Activated CD4-positive, alpha-beta T cell treated with anti-CD3 and anti-CD28 coated beads, Interleukin-2, Interleukin-4, amounts not matched to agents 100 ng/mL and 50 ng/mL, durations not matched to agents 16 hours and 8 hours (primary cell): Measurements from ENCODE around the gene PIEZO2.

Source experiments
- DNase-seq: peaks from one replicate; pipeline ENCODE4 v3.0.0-alpha.2; 2020; ENCODE audit warnings: low spot score

Gene PIEZO2

DNA sequence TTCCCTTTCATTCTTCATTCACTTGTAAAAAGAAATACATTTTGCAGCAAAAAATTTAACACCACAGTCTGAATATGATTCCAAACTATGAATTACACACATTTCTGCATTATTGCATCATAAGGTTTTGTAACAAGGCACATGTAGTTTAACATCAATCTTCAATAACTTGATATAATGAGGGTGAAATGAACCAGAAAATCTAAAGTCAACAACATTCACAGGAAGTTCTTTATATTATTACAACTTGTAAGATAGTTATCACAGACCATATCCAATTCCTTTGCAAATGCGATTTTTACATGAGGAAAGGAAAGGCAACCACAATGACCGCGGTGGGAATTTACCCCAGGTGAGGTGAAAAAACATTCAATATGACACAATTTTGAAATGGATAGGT, 410.2 kb downstream of the PIEZO2 start:
- DNase-seq: no peak

DNA sequence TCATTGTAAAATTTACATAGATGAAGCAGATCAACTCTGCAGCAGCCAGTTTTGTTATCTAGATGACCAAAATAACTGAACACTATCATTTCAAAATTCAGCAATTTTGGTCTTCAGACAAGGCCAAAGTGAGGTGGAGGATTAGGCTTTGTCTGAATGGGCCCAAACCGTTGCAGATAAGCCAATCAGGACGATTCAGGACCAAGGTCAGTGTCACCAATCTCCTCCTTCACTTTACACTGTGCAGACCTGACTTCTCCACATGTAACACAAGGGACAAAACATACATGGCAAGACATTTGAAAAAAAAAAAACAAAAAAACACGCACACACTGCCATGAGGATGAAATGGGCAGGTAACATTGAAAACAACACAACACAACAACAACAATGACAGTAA, 412.4 kb downstream of the PIEZO2 start:
- DNase-seq: no peak

DNA sequence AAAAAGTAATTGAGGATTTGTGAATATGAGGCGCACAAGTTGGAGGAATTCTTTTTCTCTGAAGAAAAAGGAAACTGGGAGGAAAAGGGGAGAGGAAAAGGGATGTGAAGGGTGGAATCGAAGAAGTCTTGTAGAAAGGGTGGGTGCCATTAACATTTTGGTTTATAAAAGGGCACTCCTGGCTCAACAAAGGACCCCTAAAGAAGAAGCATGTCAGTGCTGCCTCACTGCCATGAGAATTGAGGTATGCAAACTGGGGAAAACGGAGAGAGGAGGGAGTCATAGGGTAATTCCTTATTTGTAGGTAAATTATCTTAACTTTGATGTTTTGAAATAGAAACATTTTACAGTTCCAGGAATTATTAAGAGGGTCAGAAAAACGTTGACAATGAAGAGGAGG, 416.4 kb downstream of the PIEZO2 start:
- DNase-seq: no peak

DNA sequence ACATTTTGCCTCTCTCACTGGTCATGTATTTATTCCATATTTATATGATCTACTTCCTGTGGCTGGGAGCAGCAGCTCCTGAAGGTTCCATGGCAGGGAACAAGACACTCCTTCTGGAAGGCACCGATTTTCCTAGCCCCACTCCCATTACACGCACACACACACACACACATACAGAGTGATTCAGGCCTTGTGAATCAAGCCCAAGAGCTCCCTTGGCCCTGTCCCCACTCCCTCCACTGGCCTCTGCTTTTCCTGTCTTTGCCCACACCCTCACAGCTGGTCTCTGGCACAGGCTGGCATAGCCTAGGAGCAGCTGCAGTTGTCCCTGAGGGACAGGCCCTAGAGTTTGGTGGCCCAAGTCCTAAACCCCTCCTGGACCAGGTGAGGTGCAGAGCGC, 421.9 kb downstream of the PIEZO2 start:
- no peak for DNase-seq

DNA sequence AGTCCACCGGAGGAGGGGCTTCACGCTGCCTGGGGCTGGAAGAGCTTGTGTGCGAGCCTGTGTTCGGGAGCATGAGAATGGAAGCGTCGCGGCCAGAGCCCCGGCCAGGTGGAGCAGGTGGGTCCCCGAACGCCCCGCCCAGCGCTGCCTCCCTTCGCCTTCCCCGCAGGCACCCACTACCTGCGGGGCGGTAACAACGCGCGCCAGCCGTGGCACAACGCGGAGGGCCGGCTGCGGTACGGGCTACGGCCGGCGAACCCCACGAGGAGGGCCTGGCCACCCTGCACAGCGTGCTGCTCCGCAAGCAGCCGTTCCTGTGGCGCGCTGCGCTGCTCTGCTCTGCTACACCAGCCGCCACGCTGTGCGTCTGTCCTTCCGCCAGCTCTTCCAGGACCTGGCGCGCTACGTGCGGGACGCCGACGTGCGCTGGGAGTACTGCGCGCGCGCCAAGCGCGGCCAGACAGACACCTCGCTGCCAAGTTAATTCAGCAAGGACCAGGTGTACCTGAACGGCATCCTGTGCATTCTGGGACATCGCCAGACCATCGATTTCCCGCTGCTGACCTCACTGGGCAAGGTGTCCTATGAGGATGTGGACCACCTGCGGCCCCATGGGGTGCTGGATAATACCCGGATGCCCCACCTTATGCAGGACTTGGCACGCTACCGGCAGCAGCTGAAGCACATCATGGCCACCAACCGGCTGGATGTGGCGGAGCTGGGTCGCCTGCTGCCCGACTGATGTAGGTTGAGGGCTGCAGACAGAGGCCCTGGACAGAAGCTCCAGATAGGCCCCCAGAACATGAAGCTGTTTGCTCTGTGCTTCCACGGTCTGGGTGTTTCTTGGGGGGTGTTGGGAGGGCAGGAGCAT, 422.9 kb downstream of the PIEZO2 start:
- DNase-seq: no peak

DNA sequence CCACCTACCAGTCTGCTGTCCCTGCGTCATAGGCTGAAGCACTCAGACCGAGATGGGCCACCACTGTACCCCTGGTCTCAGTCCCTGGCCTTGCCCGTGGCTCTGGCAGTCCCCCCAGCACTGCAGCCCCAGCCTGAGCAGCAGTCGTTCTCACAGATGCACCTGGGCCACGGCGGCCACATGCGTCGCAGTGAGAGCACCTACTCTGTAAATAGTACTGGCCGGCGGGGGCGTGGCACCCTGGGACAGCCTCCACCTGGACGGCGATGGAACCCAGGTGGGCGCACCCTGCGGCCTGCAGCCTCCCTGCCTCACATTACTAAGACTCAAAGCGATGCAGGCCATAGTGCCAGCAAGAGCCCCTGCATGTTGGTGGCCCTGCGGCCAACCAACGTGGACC, 424.7 kb downstream of the PIEZO2 start:
- DNase-seq: no peak

DNA sequence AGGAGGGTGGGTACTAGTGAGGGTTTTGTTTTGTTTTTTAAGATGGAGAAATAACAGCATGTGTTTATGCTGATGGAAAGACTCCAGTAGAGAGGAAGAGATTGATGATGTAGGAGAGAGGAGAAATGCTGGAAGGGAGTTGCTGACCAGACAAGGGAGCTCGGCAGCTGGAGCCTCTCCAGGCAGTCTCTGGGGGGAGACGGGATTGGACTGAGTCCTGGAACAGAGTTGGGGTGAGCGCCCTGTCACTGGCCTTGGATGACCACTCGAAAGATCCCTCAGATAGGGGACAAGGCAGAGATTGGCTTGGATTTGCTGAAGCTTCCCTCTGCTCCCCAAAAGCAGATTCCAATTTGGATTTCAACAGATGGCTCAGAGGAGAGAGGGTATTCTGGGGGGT, 425.9 kb downstream of the PIEZO2 start:
- no peak for DNase-seq

DNA sequence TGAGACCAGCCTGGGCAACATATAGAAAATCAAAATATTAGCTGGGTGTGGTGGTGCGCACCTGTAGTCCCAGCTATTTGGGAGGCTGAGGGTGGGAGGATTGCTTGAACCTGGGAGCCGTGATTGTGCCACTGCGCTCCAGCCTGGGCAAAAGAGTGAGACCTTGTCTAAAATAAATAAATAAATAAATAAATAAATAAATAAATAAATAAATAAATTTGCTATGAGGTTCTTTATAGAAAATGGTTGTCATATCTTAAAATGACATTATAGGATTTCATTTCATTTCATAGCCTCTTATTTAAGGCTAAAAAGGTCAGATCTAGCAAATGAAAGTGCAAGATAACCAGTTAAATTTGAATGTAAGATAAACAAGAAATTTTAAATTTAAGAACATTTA, 430.6 kb downstream of the PIEZO2 start:
- DNase-seq: no peak

DNA sequence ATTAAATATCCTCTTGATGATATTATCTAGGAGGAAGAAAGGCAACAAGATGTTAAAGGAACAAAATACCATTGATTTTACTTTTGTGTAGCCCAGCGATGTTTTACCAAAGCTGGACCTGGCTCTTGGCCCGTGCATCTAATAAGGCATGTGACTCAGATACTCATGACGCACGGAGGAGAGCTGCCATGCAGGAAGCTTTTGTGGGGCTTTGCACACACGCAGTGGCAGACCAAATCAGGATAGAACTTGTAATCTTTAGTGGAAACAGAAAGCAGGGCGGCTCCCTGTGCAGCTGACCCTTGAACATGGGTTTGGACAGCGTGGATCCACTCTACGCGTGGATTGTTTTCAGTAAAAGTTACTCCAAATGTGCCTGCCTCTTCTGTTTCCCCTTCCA, 433.6 kb downstream of the PIEZO2 start:
- DNase-seq: no peak

DNA sequence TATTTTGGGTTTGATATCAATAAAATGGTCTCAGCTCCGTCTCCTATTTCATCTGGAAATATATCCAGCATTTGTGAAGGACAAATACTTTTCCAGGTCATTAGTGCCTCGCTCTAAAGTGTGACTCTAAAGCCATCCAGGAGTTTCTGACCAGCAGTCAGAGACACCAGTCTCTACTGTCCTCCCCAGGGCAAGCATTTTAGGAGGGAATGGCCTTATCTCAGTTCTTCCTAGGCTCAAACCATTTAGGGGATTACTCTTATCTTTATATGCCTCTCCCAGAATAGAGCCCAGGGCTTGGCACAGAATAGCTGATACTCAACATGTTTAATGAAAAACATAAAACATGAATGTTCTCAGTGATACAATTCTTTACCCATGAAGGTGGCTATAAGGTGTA, 436.0 kb downstream of the PIEZO2 start:
- DNase-seq: no peak

DNA sequence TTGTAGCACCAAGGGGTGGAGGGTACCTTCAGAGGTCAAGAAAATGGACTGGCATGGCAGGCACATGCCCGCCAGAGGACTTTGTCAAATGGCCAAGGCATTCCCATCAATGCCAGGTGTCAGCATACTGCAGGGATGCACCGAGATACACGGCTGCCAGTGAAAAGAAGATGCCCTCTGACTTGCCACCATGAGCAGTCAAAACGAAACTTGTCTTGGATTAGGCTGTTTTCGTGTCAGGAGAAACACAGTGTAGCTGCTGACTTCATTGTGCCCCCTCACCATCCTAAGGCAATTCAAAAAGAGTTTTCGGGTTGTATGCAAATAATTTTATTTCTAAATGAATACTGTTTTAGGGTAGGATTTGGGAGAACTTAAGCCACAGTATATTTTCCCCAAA, 442.1 kb downstream of the PIEZO2 start:
- no peak for DNase-seq

DNA sequence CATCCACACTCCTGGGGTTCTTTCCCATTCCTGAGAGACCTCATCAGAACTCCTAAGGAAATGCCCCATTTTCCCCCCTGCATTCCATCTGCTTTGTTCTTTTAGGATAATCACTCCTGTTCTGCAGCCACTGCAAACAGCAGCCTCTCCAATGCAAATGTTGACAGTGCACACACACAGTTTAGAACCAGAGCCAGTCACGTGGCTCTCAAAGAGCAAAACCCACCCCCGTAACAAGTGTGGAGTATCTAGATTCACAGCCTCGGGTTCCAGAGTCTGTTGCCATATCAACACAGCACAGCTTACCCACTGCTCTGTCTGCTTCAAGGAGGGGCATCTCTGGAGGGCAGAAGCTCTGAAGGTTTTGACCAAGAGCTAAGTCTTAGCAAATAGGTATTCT, 443.6 kb downstream of the PIEZO2 start:
- DNase-seq: no peak

DNA sequence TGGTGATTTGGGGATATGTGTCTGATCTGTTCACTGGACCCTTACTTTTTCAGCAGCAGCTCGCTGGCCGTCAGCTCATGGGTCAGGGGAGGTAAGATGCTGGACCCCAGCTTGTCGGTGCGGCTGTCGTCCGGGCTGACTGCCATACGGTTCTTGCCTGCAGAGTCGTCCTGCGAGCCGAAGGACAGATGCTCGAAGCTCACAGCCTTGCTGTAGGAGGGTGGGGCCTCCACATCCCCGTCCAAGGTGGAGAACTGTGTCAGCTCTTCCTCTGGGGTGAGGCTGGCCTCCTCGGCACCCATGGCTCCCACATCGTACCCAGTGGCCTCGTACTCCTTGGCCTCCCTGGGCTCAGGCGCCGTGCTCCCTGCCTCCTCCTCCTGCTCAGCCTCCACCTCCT, 444.1 kb downstream of the PIEZO2 start:
- DNase-seq: no peak

DNA sequence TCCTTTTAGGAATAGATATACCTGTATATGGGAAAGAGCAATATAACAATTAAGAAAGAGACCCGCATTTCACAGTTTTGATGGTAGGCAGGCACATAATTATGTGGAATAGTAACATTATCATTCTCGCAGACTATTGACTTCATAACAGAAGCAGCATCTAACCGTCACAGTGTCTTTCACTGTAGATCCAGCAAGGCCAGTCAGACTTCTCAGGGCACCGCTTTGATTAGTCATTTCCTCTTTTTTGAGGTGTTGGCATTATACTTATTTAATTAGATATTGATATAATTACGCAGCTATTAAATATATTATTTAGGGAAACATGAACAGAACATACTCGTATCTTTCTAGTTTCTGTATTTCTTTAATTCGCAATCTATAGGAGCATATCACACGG, 447.2 kb downstream of the PIEZO2 start:
- DNase-seq: no peak

DNA sequence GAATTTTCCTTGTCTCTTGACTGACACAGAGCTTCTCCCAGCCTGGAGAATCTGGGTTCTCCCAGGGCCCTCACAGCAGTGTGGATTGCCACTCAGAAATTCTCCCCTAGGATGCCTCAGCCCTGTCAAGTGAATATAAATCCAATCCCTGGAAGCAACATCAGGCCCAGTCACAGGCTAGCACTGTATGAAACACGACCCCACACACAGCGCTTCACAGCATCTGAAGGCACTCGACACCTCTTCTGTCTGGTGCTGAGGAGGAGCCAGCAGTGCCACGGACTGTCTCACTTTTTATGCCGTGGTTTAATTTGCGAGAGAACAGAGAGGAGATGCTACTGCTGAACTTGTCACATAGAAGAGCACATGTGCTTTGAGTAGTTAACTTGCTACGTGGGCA, 459.0 kb downstream of the PIEZO2 start:
- DNase-seq: no peak

DNA sequence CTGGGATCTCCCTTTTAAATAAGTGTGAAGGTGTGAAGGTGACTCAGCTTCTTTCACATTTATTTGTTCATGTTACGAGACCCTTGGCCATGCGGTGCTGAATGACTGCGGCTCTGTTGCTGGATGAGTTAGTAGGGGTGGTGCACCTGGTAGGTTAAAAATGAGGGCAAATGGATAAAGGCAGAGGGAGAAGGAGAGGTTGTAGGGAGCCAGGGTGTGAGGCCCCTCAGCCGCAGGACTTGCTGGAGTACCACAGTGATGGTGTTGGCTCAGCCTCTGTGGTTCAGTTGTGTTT, 459.4 kb downstream of the PIEZO2 start:
- no peak for DNase-seq

DNA sequence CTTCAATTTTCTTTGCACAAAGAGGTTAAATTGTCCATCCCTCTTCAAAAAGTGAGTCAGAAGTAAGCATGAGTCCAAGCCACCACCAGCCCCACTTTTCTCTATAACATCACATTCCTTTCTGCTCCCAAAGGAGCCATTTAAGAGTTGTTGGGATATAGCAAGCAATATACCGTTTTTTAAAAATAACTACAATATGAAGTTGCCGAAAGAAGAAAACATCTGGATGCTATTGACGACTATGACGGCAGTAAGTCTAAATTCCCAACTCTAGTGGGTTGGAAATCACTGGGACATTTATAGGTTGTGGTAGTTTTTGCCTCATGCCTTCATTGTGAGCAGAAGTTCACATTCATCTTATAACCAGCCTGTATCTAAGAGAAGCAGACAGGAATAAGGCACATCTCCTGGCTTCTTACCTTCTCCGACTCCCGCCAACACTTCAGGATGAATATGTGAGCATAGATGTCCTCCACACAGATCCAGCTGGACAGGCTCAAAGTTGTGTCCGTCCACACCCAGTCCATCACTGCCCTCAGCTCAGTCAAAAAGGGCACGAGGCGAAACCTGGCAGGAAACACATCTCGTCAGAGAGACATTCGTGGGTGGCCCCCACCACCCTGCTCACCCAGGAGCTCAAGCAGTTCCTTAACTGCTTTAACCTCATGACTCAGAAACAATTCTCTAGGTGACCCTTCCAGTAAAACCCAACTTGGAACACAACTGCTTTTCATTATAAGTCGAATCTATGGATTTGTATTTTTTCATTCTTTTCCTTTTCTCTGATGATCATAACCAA, 459.9 kb downstream of the PIEZO2 start:
- DNase-seq: no peak

DNA sequence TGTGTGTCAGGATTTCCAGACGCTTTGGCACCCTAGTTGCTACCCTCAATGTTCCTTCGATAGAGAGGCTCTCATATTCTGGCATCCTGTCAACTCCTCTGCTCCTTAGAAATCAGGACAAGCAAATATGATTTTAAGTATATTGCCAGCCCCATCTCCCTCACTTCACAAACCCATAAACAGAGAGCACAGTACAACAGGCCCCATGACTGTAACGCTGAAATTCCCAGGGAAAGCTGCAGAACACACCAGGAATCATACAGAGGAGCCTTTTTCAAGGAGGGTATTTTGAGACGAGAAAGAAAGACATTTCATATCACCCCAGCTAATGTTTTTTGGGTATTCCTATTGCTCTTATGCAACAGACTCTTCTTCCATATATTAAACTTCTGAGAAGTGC, 460.6 kb downstream of the PIEZO2 start:
- no peak for DNase-seq

DNA sequence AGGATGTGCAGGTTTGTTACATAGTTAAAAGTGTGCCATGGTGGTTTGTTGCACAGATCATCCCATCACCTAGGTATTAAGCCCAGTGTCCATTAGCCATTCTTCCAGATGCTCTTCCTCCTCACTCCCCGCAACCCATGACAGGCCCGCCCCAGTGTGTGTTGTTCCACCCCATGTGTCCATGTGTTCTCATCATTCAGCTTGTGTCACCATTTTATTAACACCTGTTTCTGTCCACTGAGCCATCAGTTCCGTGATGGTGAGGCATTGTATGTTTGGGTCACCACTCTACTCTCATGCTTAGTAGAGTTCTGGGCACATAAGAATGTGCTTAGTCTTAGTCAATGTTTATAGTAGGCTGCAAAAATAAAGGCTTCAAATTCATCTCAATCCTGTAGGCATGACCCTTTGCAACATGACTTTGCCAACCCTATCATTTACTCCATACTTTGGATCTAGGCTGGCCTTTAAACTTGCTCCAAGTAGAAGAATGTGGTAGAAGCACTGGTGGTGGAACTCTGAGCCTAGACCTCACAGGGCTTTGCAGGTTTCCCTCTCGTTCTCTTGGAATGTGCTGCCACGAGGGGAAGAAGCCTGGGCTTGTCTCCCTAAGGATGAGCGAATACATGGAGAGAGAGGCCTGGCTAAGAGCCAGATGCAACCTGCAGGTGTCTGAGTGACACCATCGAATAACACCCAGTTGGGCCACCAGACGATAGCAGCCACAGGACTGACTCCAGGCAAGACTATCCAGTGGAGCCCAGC, 462.0 kb downstream of the PIEZO2 start:
- no peak for DNase-seq

DNA sequence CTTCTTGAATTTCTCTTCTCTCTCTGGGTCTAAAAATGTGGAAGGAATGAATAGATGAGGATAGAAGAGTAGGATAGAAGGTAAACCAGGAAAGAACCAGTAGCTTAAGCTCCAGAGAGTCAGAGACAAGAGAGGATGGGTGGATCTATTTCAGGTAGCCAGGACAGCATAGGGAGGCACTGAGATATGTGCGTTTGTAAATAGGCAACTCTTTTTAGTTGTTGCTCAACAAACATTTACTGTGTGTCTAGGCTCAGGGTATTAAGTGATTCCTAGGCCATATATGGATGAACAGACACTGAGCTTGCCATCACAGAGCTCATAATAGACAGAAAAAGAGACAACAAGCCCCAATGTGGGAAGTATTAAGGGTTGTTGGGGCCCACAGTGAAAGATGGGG, 463.1 kb downstream of the PIEZO2 start:
- DNase-seq: no peak

DNA sequence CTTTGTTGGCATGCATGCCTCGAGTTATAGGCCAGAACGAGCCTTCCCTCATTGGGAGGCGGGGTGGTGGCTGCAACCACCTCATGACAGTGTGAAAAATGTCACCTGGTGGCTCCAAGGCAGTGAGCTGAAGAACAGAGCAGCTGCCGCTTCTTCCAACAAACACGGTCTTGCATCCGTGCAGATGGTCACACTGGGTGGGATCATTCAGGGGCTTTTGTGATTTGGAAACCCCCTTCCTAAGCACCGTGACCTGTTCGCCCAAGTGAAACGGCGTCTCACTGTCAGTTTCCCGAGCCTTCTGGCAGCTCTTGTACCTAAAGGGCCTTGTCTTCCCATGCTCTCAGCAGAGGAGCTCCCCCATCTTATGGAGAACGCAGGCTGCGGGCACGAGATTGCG, 463.9 kb downstream of the PIEZO2 start:
- DNase-seq: no peak

DNA sequence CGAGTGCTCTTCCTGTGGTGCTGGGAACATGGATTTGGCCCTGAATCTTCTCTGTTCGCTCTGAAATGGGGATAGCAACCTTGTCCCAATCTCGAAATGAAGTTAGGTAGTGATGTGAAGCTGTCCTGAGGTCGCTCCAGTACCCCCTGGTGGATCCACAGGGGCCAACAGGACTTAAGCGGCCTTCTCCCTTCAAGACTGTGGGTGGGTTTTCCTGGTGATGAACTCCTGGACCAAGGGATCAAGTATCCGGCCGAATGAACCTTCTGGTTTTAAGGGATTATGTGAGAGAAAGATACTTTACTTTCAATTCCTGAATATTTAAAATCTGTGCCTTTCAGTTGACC, 467.0 kb downstream of the PIEZO2 start:
- DNase-seq: no peak
